ENCODE measurements around the gene MPV17L.
"Not testable (repeated sequence)": the region's sequence is repeated elsewhere in the genome, so short reads cannot be mapped to it uniquely, and the experiment has no call there.

Gene MPV17L

DNA sequence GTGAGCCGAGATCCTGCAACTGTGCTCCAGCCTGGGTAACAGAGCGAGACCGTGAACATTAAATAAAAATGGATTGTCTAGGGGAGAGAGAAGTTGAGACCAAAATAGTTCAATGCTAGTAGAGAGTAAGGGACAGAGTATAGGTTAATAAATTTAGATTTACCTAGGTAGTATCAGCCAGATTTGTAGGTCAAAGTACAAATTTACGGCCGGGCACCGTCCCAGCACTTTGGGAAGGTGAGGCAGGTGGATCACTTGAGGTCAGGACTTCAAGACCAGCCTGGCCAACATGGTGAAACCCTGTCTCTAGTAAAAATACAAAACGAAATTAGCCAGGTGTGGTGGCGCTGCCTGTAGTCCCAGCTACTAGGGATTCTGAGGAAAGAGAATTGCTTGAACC lies 26.7 kb downstream of the MPV17L start:
- DNase-seq (ENCODE audit: insufficient read length) (no peak), FAIRE-seq (no peak)
- TF ChIP-seq POLR2AphosphoS5 (IDR thresholded peaks at IDR 0.05; ENCODE audit: low read depth, low read length) (no peak), TAF1 (IDR thresholded peaks at IDR 0.05; ENCODE audit: borderline replicate concordance, low read depth, low read length) (no peak), POLR2A (IDR thresholded peaks at IDR 0.05; ENCODE audit: low read depth, low read length) (no peak)

GRCh38 chr16:15425861-15426260 lies 30.3 kb downstream of the MPV17L start:
- DNase-seq (ENCODE audit: insufficient read length) (no peak), FAIRE-seq (no peak)
- TF ChIP-seq TAF1 (IDR thresholded peaks at IDR 0.05; ENCODE audit: borderline replicate concordance, low read depth, low read length) (no peak), POLR2AphosphoS5 (IDR thresholded peaks at IDR 0.05; ENCODE audit: low read depth, low read length) (no peak), POLR2A (IDR thresholded peaks at IDR 0.05; ENCODE audit: low read depth, low read length) (no peak)

DNA sequence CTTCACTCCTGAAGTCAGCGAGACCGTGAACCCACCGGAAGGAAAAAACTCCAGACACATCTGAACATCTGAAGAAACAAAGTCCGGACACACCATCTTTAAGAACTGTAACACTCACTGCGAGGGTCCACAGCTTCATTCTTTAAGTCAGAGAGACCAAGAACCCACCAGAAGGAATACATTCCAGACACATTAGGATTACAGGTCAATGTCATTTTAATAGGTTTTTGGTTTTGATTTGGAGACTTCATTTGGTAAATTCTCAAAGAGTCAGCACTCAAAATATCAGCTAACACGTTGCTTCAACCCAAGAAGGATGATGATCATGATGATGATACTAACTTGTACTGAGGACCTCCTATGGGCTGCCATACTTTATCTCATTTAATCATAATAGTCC lies 31.2 kb downstream of the MPV17L start:
- no peak for TF ChIP-seq TAF1 (IDR thresholded peaks at IDR 0.05; ENCODE audit: borderline replicate concordance, low read depth, low read length)
- TF ChIP-seq POLR2A (IDR thresholded peaks at IDR 0.05; ENCODE audit: low read depth, low read length) = no peak
- no peak for TF ChIP-seq POLR2AphosphoS5 (IDR thresholded peaks at IDR 0.05; ENCODE audit: low read depth, low read length)
- FAIRE-seq = no peak
- DNase-seq (ENCODE audit: insufficient read length) = no peak

DNA sequence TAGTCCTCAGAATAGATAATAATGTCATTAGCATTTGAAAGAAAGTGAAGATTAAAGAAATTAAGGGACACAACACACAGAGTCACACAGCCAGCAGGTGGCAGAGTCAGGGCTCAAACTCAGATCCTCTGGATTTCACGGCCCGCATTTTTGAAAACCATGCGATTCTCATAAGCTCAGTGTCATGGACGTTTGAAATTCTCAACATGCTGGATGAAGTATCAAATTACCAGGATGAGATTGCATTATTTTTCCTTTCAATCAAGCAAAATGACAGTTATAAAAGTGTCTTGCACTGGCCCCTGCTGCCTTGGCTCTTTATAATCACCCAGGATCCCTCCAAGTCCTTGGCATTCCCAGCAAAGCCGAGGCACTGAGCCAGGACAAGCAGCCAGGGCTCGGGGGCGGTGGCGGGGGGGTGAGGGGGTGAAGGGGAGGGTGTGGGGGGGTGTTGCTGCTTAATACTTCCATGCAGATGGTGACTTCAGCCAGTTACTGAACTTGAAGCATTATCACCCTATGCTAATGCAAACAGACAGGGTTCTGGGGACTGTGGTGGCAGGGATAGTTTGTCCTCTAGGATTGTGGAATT lies 32.2 kb downstream of the MPV17L start:
- DNase-seq (ENCODE audit: insufficient read length) (no peak), FAIRE-seq (no peak)
- no peak for TF ChIP-seq TAF1 (IDR thresholded peaks at IDR 0.05; ENCODE audit: borderline replicate concordance, low read depth, low read length)
- no peak for TF ChIP-seq POLR2AphosphoS5 (IDR thresholded peaks at IDR 0.05; ENCODE audit: low read depth, low read length)
- no peak for TF ChIP-seq POLR2A (IDR thresholded peaks at IDR 0.05; ENCODE audit: low read depth, low read length)

DNA sequence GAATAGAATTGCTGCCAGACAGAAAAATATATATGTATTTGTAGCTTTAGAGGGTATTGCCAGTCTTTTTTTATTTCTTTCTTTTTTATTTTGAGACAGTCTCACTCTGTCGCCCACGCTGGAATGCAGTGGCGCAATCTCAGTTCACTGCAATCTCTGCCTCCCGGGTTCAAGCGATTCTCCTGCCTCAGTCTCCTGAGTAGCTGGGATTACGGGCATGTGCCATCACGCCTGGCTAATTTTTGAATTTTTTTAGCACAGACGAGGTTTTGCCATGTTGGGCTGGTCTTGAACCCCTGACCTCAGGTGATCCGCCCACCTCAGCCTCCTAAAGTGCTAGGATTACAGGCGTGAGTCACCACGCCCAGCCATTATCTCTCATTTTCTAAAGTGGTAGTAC lies 35.3 kb downstream of the MPV17L start:
- FAIRE-seq = not testable (repeated sequence)

DNA sequence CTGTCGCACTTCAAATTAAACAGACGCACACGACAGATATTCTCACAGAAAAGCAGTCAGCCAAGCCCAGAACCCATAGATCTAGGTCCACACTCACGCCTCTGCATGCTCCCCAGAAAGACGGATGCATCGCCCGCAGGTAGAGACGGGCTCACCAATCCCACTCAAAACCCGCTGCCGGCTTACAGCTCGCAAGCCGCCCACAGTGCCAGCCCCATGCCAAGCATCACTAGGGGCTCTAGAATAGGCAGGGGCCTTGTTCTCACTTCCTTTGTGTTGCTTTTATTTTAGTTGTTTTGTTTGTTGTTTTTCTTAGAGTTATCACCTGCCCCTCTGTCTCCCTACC lies 38.5 kb downstream of the MPV17L start:
- no peak for FAIRE-seq
- TF ChIP-seq TAF1 (IDR thresholded peaks at IDR 0.05; ENCODE audit: borderline replicate concordance, low read depth, low read length) (no peak), POLR2A (IDR thresholded peaks at IDR 0.05; ENCODE audit: low read depth, low read length) (no peak), POLR2AphosphoS5 (IDR thresholded peaks at IDR 0.05; ENCODE audit: low read depth, low read length) (no peak)
- DNase-seq (ENCODE audit: insufficient read length) = no peak

More for the DNA sequence above, 35.3 kb downstream of the MPV17L start:
- DNase-seq (ENCODE audit: insufficient read length) = not testable (repeated sequence)

DNA sequence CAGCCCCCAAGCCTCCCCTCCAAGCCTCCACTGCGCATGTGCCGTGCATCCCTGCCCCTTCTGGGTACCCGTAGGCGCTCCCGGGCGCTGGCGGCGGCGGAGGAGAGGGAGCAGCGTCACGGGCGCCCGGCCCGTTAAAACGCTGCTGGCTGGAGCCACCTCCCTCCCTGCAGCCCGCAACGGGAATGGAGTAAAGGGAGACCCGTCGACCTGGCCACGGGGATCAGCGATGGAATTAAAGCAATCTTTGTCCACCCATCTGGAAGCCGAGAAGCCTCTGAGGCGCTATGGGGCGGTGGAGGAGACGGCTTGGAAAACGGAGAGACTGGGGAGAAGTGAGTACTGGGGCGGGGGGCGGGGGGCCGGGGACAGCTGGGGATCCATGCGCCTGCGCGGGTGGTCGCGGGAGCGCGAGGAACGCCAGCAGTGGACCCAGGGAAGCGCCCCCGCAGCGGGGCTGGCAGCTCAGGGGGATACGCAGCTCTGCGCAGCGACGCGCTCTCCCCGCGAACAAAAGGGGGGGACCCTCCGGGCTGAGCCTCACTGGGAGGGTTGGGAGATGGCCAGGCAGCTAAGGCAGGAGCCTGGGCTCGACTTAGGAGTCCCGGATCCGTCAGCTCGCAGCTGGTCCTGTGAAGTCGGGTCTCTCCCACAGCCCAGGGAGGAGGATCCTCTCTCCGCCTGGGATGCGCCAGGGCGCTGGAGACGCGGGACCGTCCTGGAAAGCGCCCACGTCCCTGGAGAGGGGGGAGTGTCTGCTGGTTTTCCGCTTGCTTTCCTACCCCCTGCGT lies 39.1 kb downstream of the MPV17L start, which contains the start of gene BMERB1:
Gene BMERB1 (plus strand): TSS at position 164 of the 791 bp plus-strand sequence. CDS start 66 bp downstream, at position 230.
- no peak for TF ChIP-seq POLR2A (IDR thresholded peaks at IDR 0.05; ENCODE audit: low read depth, low read length)
- no peak for TF ChIP-seq TAF1 (IDR thresholded peaks at IDR 0.05; ENCODE audit: borderline replicate concordance, low read depth, low read length)
- no peak for TF ChIP-seq POLR2AphosphoS5 (IDR thresholded peaks at IDR 0.05; ENCODE audit: low read depth, low read length)
- FAIRE-seq (no peak), DNase-seq (ENCODE audit: insufficient read length) (no peak)

DNA sequence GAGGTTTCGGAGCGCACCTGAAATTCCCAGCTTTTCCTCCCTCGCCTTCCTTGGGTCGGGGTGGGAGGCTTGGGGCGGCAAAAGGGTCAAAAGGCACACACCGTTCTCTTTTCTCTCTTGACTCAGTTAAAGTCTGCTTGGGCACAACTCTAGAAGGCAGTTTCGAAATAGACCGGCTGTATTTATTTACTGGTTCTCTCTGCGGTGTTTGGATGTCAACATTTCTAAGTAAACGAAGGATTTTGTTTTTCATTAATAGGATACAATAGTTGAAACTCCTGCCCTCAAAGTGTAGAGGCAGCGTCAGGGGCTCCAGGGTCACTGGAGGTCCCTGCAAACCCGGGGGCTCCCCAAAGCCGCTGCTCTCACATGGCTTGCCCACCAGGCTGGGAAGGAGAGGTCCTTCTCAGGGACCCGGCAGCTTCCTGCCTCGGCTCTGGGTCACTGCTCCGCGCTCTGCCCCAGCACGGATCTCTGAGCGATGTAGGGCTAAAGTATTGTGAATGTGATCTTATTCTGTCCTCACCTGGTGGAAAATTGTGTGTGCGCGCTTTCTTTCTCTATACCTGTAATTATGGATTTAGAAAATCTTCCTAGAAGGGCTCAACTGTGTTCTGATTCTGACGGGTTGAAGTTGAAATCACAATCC lies 39.8 kb downstream of the MPV17L start:
- DNase-seq (ENCODE audit: insufficient read length) (no peak), FAIRE-seq (no peak)
- TF ChIP-seq POLR2A (IDR thresholded peaks at IDR 0.05; ENCODE audit: low read depth, low read length) (no peak), TAF1 (IDR thresholded peaks at IDR 0.05; ENCODE audit: borderline replicate concordance, low read depth, low read length) (no peak), POLR2AphosphoS5 (IDR thresholded peaks at IDR 0.05; ENCODE audit: low read depth, low read length) (no peak)

GRCh38 chr16:15439102-15439501 lies 43.5 kb downstream of the MPV17L start:
- no peak for FAIRE-seq
- no peak for DNase-seq (ENCODE audit: insufficient read length)

GRCh38 chr16:15439521-15439920 lies 44.0 kb downstream of the MPV17L start:
- no peak for TF ChIP-seq TAF1 (IDR thresholded peaks at IDR 0.05; ENCODE audit: borderline replicate concordance, low read depth, low read length)
- TF ChIP-seq POLR2A (IDR thresholded peaks at IDR 0.05; ENCODE audit: low read depth, low read length) = no peak
- no peak for TF ChIP-seq POLR2AphosphoS5 (IDR thresholded peaks at IDR 0.05; ENCODE audit: low read depth, low read length)
- no peak for DNase-seq (ENCODE audit: insufficient read length)
- no peak for FAIRE-seq

More at GRCh38 chr16:15439102-15439501, 43.5 kb downstream of the MPV17L start:
- TF ChIP-seq TAF1 (IDR thresholded peaks at IDR 0.05; ENCODE audit: borderline replicate concordance, low read depth, low read length) = no peak
- TF ChIP-seq POLR2A (IDR thresholded peaks at IDR 0.05; ENCODE audit: low read depth, low read length) = no peak
- no peak for TF ChIP-seq POLR2AphosphoS5 (IDR thresholded peaks at IDR 0.05; ENCODE audit: low read depth, low read length)

DNA sequence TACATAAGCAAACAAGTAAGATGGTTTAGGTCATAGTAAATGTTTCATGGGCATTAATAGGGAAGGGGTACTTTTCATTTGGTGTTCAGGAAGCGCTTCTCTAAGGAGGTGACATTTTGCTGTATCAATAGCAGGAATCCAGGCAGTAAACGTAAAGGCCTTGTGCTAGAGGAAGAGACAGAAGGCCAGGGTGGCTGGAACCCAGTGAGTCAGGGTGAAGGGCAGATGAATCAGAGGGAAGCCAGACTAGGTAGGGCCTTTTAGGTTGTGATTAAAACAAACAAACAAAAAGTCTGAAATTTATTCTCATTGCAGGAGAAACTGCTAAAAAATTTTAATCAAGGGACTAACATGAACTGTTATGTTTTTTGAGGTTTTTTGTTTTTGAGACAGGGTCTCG lies 45.3 kb downstream of the MPV17L start:
- no peak for DNase-seq (ENCODE audit: insufficient read length)
- no peak for TF ChIP-seq TAF1 (IDR thresholded peaks at IDR 0.05; ENCODE audit: borderline replicate concordance, low read depth, low read length)
- TF ChIP-seq POLR2AphosphoS5 (IDR thresholded peaks at IDR 0.05; ENCODE audit: low read depth, low read length) = no peak
- TF ChIP-seq POLR2A (IDR thresholded peaks at IDR 0.05; ENCODE audit: low read depth, low read length) = no peak
- FAIRE-seq = no peak

DNA sequence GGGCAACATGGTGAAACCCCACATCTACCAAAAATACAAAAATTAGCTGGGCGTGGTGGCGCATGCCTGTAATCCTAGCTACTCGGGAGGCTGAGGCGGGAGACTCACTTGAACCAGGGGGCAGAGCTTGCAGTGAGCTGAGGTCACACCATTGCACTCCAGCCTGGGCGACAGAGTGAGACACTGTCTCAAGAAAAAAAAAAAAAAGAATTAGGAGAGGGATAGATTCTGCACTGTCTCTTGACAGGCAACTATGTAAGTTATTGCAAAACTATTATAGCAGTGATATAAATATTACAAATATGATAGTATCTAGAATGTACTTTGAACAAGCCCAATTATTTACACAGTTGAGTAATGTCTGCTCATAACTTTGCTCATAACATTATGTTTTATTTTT lies 46.6 kb downstream of the MPV17L start:
- FAIRE-seq; DNase-seq (ENCODE audit: insufficient read length): not testable (repeated sequence)
